ENCODE measurements around the gene PHLDA3. TPM values are rescaled to one million over a fixed set of nuclear protein-coding genes. Genes with fewer than 3 reads are reported as not detected.
A peak's percentile ranks its signal among the peaks of the same experiment; 100 is the strongest.
"Not testable (repeated sequence)": the region's sequence is repeated elsewhere in the genome, so short reads cannot be mapped to it uniquely, and the experiment has no call there.

PHLDA3 gene
- total and polyA plus RNA-seq, 3 experiments from 2014 or later, result 1.0 to 22.7 (median 18.6) TPM

GRCh38 chr1:201473296-201473695 is 4.3 kb upstream of the PHLDA3 start:
- no peak overlapping the region for H3K4me3 ChIP-seq (ENCODE audit: low read length)
- ChIA-PET POLR2A (no interaction called here), CTCF (interaction anchor here (1.7 kb wide), 1 partner anchor 9 kb away, joined by 4 read pairs; no protein-coding TSS in a partner anchor)
- H3K4me1 Mint-ChIP-seq, result peaks cover 5 to 10% (median 6%) of the 10 kb centered on the region in 3 donors
- no peak for DNase-seq
- H3K9me3 Mint-ChIP-seq, result no peaks in the 10 kb centered on the region
- no peaks in the 10 kb centered on the region for H3K36me3 ChIP-seq (ENCODE audit: insufficient read depth, low read length)
- peaks cover 9% of the 10 kb centered on the region for H3K27me3 ChIP-seq (ENCODE audit: insufficient read depth, low read length, poor library complexity, severe bottlenecking)
- H3K9me3 ChIP-seq (ENCODE audit: low read length), result no peaks in the 10 kb centered on the region
- no peak overlapping the region for H3K4me3 Mint-ChIP-seq
- H3K36me3 Mint-ChIP-seq, result no peaks in the 10 kb centered on the region
- H3K27me3 Mint-ChIP-seq, result peaks cover 18 to 51% of the 10 kb centered on the region in 2 donors
- H3K27ac Mint-ChIP-seq, result no peak overlapping the region
- no peaks in the 10 kb centered on the region for H3K4me1 ChIP-seq (ENCODE audit: insufficient read depth, low read length)
- H3K27ac ChIP-seq (ENCODE audit: low read depth, low read length), result no peak overlapping the region

GRCh38 chr1:201472321-201472720 is 3.3 kb upstream of the PHLDA3 start:
- H3K27me3 ChIP-seq (ENCODE audit: insufficient read depth, low read length, poor library complexity, severe bottlenecking); H3K4me1 ChIP-seq (ENCODE audit: insufficient read depth, low read length); H3K9me3 ChIP-seq (ENCODE audit: low read length); H3K4me3 Mint-ChIP-seq; H3K27ac ChIP-seq (ENCODE audit: low read depth, low read length); H3K4me3 ChIP-seq (ENCODE audit: low read length); DNase-seq; H3K27ac Mint-ChIP-seq; H3K36me3 ChIP-seq (ENCODE audit: insufficient read depth, low read length); H3K9me3 Mint-ChIP-seq; H3K36me3 Mint-ChIP-seq: not testable (repeated sequence)
- H3K4me1 Mint-ChIP-seq, result peaks cover 5 to 10% (median 6%) of the 10 kb centered on the region in 3 donors
- ChIA-PET CTCF (interaction anchor here (1.7 to 1.9 kb wide), 2 partner anchors 10 to 40 kb away, joined by 4 to 6 read pairs; no protein-coding TSS in a partner anchor), POLR2A (interaction anchor here (0.7 kb wide), 1 partner anchor 554 kb away, joined by 5 read pairs; no protein-coding TSS in a partner anchor)
- H3K27me3 Mint-ChIP-seq, result peaks cover 21 to 59% of the 10 kb centered on the region in 2 donors

GRCh38 chr1:201471772-201472171 is 2.8 kb upstream of the PHLDA3 start:
- Histone ChIP-seq H3K4me3 (ENCODE audit: low read length) (no peak overlapping the region), H3K9me3 (ENCODE audit: low read length) (no peaks in the 10 kb centered on the region), H3K4me1 (ENCODE audit: insufficient read depth, low read length) (no peaks in the 10 kb centered on the region), H3K36me3 (ENCODE audit: insufficient read depth, low read length) (no peaks in the 10 kb centered on the region), H3K27me3 (ENCODE audit: insufficient read depth, low read length, poor library complexity, severe bottlenecking) (peaks cover 9% of the 10 kb centered on the region), H3K27ac (ENCODE audit: low read depth, low read length) (no peak overlapping the region)
- no peak for DNase-seq
- Mint-ChIP-seq H3K36me3 (no peaks in the 10 kb centered on the region), H3K9me3 (no peaks in the 10 kb centered on the region), H3K27me3 (peaks cover 21 to 60% of the 10 kb centered on the region in 2 donors), H3K27ac (no peak overlapping the region), H3K4me1 (peaks cover 5 to 10% (median 6%) of the 10 kb centered on the region in 3 donors), H3K4me3 (no peak overlapping the region)
- CTCF ChIA-PET, result interaction anchor here (1.7 to 1.9 kb wide), 2 partner anchors 10 to 41 kb away, joined by 4 to 6 read pairs; no protein-coding TSS in a partner anchor
- POLR2A ChIA-PET, result no interaction called here

GRCh38 chr1:201470581-201470980 is 1.6 kb upstream of the PHLDA3 start:
- peak overlapping the region in 1 of 7 donors; percentile 31 for H3K4me3 Mint-ChIP-seq
- H3K27ac Mint-ChIP-seq, result no peak overlapping the region
- Histone ChIP-seq H3K9me3 (ENCODE audit: low read length) (no peaks in the 10 kb centered on the region), H3K4me1 (ENCODE audit: insufficient read depth, low read length) (no peaks in the 10 kb centered on the region), H3K27me3 (ENCODE audit: insufficient read depth, low read length, poor library complexity, severe bottlenecking) (peaks cover 9% of the 10 kb centered on the region), H3K36me3 (ENCODE audit: insufficient read depth, low read length) (no peaks in the 10 kb centered on the region), H3K27ac (ENCODE audit: low read depth, low read length) (no peak overlapping the region), H3K4me3 (ENCODE audit: low read length) (no peak overlapping the region)
- no peaks in the 10 kb centered on the region for H3K36me3 Mint-ChIP-seq
- ChIA-PET POLR2A (no interaction called here), CTCF (no interaction called here)
- no peak for DNase-seq
- no peaks in the 10 kb centered on the region for H3K9me3 Mint-ChIP-seq
- peaks cover 21 to 58% of the 10 kb centered on the region in 2 donors for H3K27me3 Mint-ChIP-seq
- peaks cover 5 to 10% (median 6%) of the 10 kb centered on the region in 3 donors for H3K4me1 Mint-ChIP-seq

GRCh38 chr1:201469645-201470074 is 672 bp upstream of the PHLDA3 start:
- Mint-ChIP-seq H3K36me3 (no peaks in the 10 kb centered on the region), H3K4me3 (peak overlapping the region in 6 of 7 donors; percentile 33 to 62 (median 42)), H3K9me3 (no peaks in the 10 kb centered on the region), H3K27ac (peak overlapping the region in 1 of 8 donors; percentile 81), H3K4me1 (peaks cover 5 to 10% (median 6%) of the 10 kb centered on the region in 3 donors), H3K27me3 (peaks cover 23 to 59% of the 10 kb centered on the region in 2 donors)
- no peak for DNase-seq
- Histone ChIP-seq H3K9me3 (ENCODE audit: low read length) (no peaks in the 10 kb centered on the region), H3K36me3 (ENCODE audit: insufficient read depth, low read length) (no peaks in the 10 kb centered on the region), H3K27me3 (ENCODE audit: insufficient read depth, low read length, poor library complexity, severe bottlenecking) (peaks cover 9% of the 10 kb centered on the region), H3K27ac (ENCODE audit: low read depth, low read length) (no peak overlapping the region), H3K4me3 (ENCODE audit: low read length) (no peak overlapping the region), H3K4me1 (ENCODE audit: insufficient read depth, low read length) (no peaks in the 10 kb centered on the region)
- POLR2A ChIA-PET, result no interaction called here
- CTCF ChIA-PET, result interaction anchor here (1.1 kb wide), 1 partner anchor 12 kb away, joined by 3 read pairs; no protein-coding TSS in a partner anchor

GRCh38 chr1:201468501-201468843 is 516 bp downstream of the PHLDA3 start:
- H3K4me3 Mint-ChIP-seq, result peak overlapping the region in 5 of 7 donors; percentile 5 to 63 (median 16)

GRCh38 chr1:201466492-201466891 is 2.5 kb downstream of the PHLDA3 start:
- H3K27me3 ChIP-seq (ENCODE audit: insufficient read depth, low read length, poor library complexity, severe bottlenecking), result peaks cover 9% of the 10 kb centered on the region
- H3K27ac Mint-ChIP-seq, result no peak overlapping the region
- H3K27ac ChIP-seq (ENCODE audit: low read depth, low read length), result no peak overlapping the region
- no peak for DNase-seq
- H3K27me3 Mint-ChIP-seq, result peaks cover 21 to 48% of the 10 kb centered on the region in 2 donors
- POLR2A ChIA-PET, result no interaction called here
- no peaks in the 10 kb centered on the region for H3K36me3 Mint-ChIP-seq
- no peak overlapping the region for H3K4me3 ChIP-seq (ENCODE audit: low read length)
- H3K9me3 ChIP-seq (ENCODE audit: low read length), result no peaks in the 10 kb centered on the region
- H3K9me3 Mint-ChIP-seq, result no peaks in the 10 kb centered on the region
- no peaks in the 10 kb centered on the region for H3K36me3 ChIP-seq (ENCODE audit: insufficient read depth, low read length)
- peak overlapping the region in 1 of 7 donors; percentile 24 for H3K4me3 Mint-ChIP-seq
- peaks cover 5 to 10% (median 6%) of the 10 kb centered on the region in 3 donors for H3K4me1 Mint-ChIP-seq
- CTCF ChIA-PET, result interaction anchor here (1.2 to 3.2 kb wide), 3 partner anchors 15 to 46 kb away, joined by 3 to 11 read pairs (median 3); no protein-coding TSS in a partner anchor
- no peaks in the 10 kb centered on the region for H3K4me1 ChIP-seq (ENCODE audit: insufficient read depth, low read length)

More at GRCh38 chr1:201468501-201468843, 516 bp downstream of the PHLDA3 start:
- no peaks in the 10 kb centered on the region for H3K4me1 ChIP-seq (ENCODE audit: insufficient read depth, low read length)
- no peaks in the 10 kb centered on the region for H3K36me3 Mint-ChIP-seq
- peaks cover 9% of the 10 kb centered on the region for H3K27me3 ChIP-seq (ENCODE audit: insufficient read depth, low read length, poor library complexity, severe bottlenecking)
- no peaks in the 10 kb centered on the region for H3K36me3 ChIP-seq (ENCODE audit: insufficient read depth, low read length)
- ChIA-PET CTCF (no interaction called here), POLR2A (no interaction called here)
- peaks cover 21 to 60% of the 10 kb centered on the region in 2 donors for H3K27me3 Mint-ChIP-seq
- H3K27ac Mint-ChIP-seq, result no peak overlapping the region
- DNase-seq, result no peak
- H3K27ac ChIP-seq (ENCODE audit: low read depth, low read length), result no peak overlapping the region
- H3K9me3 Mint-ChIP-seq, result no peaks in the 10 kb centered on the region
- no peaks in the 10 kb centered on the region for H3K9me3 ChIP-seq (ENCODE audit: low read length)
- H3K4me3 ChIP-seq (ENCODE audit: low read length), result no peak overlapping the region
- H3K4me1 Mint-ChIP-seq, result peaks cover 5 to 10% (median 6%) of the 10 kb centered on the region in 3 donors

- no peak overlapping the region for H3K27ac Mint-ChIP-seq
- no peaks in the 10 kb centered on the region for H3K36me3 ChIP-seq (ENCODE audit: insufficient read depth, low read length)
- H3K4me3 ChIP-seq (ENCODE audit: low read length), result no peak overlapping the region
- H3K9me3 Mint-ChIP-seq, result no peaks in the 10 kb centered on the region
- H3K4me3 Mint-ChIP-seq, result peak overlapping the region in 1 of 7 donors; percentile 2
- H3K36me3 Mint-ChIP-seq, result no peaks in the 10 kb centered on the region
- H3K9me3 ChIP-seq (ENCODE audit: low read length), result no peaks in the 10 kb centered on the region
- peaks cover 9% of the 10 kb centered on the region for H3K27me3 ChIP-seq (ENCODE audit: insufficient read depth, low read length, poor library complexity, severe bottlenecking)
- ChIA-PET POLR2A (no interaction called here), CTCF (interaction anchor here (1.3 to 3.2 kb wide), 2 partner anchors 16 to 47 kb away, joined by 4 to 11 read pairs; no protein-coding TSS in a partner anchor)
- no peaks in the 10 kb centered on the region for H3K4me1 ChIP-seq (ENCODE audit: insufficient read depth, low read length)
- no peak for DNase-seq
- H3K27me3 Mint-ChIP-seq, result peaks cover 18 to 43% of the 10 kb centered on the region in 2 donors
- H3K4me1 Mint-ChIP-seq, result peaks cover 5 to 10% (median 6%) of the 10 kb centered on the region in 3 donors
- H3K27ac ChIP-seq (ENCODE audit: low read depth, low read length), result no peak overlapping the region
Measured at GRCh38 chr1:201465698-201466290, 3.2 kb downstream of the PHLDA3 start.

Data from CD8-positive, alpha-beta memory T cell (primary cell).